ENCODE measurements around the gene CACNA1I.

CACNA1I gene

DNA sequence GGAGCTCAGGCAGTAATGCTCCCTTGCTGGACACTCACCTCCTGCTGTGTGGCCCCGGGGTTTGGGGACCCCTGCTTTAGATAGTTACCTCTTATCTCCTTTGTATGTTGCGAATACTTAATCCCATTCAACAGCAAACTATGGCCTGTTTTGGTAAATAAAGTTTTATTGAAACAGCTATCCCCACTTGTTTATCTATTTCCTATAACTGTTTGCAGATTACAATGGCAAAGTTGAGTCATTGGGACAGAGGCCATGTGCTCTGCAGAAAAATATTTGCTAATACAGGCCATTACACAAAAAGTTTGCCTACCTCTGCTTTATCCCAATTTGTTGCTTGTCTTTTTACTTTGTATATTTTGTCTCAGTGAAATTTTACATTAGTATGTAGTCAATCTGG, 68.4 kb downstream of the CACNA1I start:
- H3K36me3 ChIP-seq (ENCODE audit: control insufficient read depth in 2 of 2, insufficient read depth in 2 of 2, low read length in 2 of 2) = no peaks in the 10 kb centered on the region
- H3K27me3 ChIP-seq (ENCODE audit: control insufficient read depth in 1 of 2, insufficient read depth in 2 of 2, low read length in 2 of 2) = peaks cover 7 to 10% of the 10 kb centered on the region in 2 donors
- no peak overlapping the region for H3K4me3 ChIP-seq (ENCODE audit: low read length in 2 of 2)
- H3K9me3 ChIP-seq (ENCODE audit: control insufficient read depth in 2 of 2, low read length in 2 of 2) = peaks cover 4 to 13% of the 10 kb centered on the region in 2 donors
- no peak overlapping the region for H3K27ac ChIP-seq (ENCODE audit: low read length)
- H3K9ac ChIP-seq (ENCODE audit: low read length in 2 of 2) = no peak overlapping the region
- no peaks in the 10 kb centered on the region for H3K4me1 ChIP-seq (ENCODE audit: control insufficient read depth, insufficient read depth, low read length)

DNA sequence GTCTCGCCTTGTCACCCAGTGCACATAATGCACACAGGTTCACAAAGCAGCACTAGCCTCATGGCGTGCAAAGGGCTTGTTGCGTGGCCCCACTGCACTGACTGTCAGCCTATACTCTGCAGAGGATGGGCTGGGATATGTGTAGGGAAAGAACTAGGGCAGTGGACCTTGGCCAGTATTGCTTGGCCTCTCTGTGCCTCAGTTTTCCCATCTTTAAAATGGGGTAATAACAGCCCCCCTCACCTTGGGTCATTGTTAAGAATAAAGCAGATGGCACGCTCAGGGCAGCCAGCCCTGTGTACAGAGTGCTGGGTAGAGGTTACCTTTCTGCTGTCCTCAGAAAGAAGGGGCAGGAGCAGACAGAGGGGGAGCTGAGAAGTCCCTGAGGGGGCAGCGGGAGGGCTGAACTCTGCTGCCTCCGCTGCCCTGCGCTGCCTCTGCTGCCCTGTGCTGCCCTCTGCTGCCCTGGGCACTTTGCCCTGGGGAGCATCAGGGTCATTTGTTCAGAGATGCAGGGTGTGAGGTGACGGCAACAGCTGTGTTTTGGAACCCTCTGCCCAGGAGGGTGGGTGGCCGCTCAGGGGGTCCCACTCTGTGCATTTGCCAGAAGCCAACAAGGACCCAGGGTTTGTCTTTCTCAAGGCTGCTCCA, 71.2 kb downstream of the CACNA1I start:
- no peak overlapping the region for H3K4me3 ChIP-seq (ENCODE audit: low read length in 2 of 2)
- H3K9ac ChIP-seq (ENCODE audit: low read length in 2 of 2) = no peak overlapping the region
- no peaks in the 10 kb centered on the region for H3K4me1 ChIP-seq (ENCODE audit: control insufficient read depth, insufficient read depth, low read length)
- peaks cover 0 to 7% of the 10 kb centered on the region in 2 donors for H3K9me3 ChIP-seq (ENCODE audit: control insufficient read depth in 2 of 2, low read length in 2 of 2)
- peaks cover 7 to 10% of the 10 kb centered on the region in 2 donors for H3K27me3 ChIP-seq (ENCODE audit: control insufficient read depth in 1 of 2, insufficient read depth in 2 of 2, low read length in 2 of 2)
- no peaks in the 10 kb centered on the region for H3K36me3 ChIP-seq (ENCODE audit: control insufficient read depth in 2 of 2, insufficient read depth in 2 of 2, low read length in 2 of 2)
- no peak overlapping the region for H3K27ac ChIP-seq (ENCODE audit: low read length)

DNA sequence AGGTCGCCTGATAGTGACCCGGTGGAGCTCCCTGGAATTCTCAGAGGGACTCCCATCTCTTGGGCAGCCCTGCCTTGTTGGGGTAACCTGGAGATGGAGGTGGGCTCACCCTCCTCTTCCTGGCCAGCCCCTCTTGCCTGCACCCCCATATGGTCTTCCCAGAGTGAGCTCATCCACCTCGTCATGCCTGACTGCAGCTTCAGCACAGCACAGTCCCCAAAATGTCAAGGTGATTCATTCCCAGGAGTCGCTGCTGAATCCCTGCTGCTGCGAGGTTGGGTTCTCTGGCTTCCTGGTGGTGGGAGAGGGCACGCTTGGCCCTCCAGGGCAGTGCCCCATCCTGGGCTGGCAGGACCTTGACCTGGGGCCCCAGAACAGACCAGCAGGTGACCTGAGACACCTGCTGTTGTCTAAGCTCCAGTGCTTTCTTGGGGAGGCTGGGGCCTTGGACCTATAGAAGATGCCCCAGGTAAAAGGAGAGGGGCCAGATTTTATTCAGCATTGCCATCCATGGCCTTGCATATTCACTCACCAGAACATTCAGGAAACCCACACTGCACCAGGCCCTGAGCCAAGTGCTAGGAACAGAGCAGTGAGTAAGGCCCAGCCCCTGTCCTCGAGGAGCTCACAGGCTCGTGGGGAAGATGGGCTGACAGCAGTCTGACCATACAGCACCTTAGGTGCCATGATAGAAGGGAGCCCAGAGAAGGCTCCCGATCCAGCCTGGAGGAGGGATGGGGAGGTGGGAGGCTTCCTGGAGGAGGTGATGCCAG, 72.9 kb downstream of the CACNA1I start:
- Histone ChIP-seq H3K4me1 (ENCODE audit: control insufficient read depth, insufficient read depth, low read length) (no peaks in the 10 kb centered on the region), H3K27me3 (ENCODE audit: control insufficient read depth in 1 of 2, insufficient read depth in 2 of 2, low read length in 2 of 2) (peaks cover 7 to 10% of the 10 kb centered on the region in 2 donors), H3K27ac (ENCODE audit: low read length) (no peak overlapping the region), H3K9me3 (ENCODE audit: control insufficient read depth in 2 of 2, low read length in 2 of 2) (peaks cover 0 to 7% of the 10 kb centered on the region in 2 donors), H3K9ac (ENCODE audit: low read length in 2 of 2) (no peak overlapping the region), H3K36me3 (ENCODE audit: control insufficient read depth in 2 of 2, insufficient read depth in 2 of 2, low read length in 2 of 2) (no peaks in the 10 kb centered on the region), H3K4me3 (ENCODE audit: low read length in 2 of 2) (no peak overlapping the region)

DNA sequence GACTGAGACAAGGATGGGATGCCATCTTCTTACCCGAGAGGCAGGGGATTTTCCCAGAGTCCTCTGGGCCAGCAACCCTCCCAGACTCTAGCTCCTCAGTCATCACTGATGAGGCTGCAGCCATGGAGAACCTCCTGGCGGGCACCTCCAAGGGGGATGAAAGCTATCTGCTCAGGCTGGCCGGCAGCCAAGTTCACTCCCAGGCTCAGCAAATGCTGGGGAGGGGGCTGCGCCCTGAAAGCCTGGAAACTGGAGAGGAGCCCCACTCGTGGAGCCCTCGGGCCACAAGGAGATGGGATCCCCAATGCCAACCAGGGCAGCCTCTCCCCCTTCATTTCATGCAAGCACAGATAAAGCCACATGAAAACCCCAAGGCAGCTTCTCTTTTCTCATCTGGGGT, 75.0 kb downstream of the CACNA1I start:
- Histone ChIP-seq H3K4me1 (ENCODE audit: control insufficient read depth, insufficient read depth, low read length) (no peaks in the 10 kb centered on the region), H3K9me3 (ENCODE audit: control insufficient read depth in 2 of 2, low read length in 2 of 2) (no peaks in the 10 kb centered on the region), H3K36me3 (ENCODE audit: control insufficient read depth in 2 of 2, insufficient read depth in 2 of 2, low read length in 2 of 2) (no peaks in the 10 kb centered on the region), H3K4me3 (ENCODE audit: low read length in 2 of 2) (no peak overlapping the region), H3K27ac (ENCODE audit: low read length) (no peak overlapping the region), H3K27me3 (ENCODE audit: control insufficient read depth in 1 of 2, insufficient read depth in 2 of 2, low read length in 2 of 2) (peaks cover 7 to 8% of the 10 kb centered on the region in 2 donors), H3K9ac (ENCODE audit: low read length in 2 of 2) (no peak overlapping the region)

DNA sequence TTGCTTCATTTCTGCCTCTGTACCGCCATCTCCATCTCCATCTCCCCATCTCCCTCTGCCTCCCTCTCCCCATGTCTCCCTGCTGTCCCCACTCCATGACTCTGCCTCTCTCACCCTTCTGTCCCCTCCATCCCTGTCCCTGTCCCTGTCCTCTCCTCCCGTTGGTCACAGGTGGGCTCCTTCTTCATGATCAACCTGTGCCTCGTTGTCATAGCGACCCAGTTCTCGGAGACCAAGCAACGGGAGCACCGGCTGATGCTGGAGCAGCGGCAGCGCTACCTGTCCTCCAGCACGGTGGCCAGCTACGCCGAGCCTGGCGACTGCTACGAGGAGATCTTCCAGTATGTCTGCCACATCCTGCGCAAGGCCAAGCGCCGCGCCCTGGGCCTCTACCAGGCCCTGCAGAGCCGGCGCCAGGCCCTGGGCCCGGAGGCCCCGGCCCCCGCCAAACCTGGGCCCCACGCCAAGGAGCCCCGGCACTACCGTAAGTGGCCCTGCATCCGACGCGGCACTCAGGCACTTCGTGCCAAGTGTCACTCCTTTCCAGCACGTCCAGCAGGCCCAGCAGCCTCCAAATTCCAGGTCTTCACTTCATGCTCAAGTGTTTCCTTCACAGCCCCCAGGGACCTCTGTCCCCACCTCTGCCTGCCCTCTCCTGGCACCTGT, 76.0 kb downstream of the CACNA1I start:
- Histone ChIP-seq H3K9me3 (ENCODE audit: control insufficient read depth in 2 of 2, low read length in 2 of 2) (peaks cover 0 to 7% of the 10 kb centered on the region in 2 donors), H3K36me3 (ENCODE audit: control insufficient read depth in 2 of 2, insufficient read depth in 2 of 2, low read length in 2 of 2) (no peaks in the 10 kb centered on the region), H3K27ac (ENCODE audit: low read length) (no peak overlapping the region), H3K27me3 (ENCODE audit: control insufficient read depth in 1 of 2, insufficient read depth in 2 of 2, low read length in 2 of 2) (peaks cover 0 to 6% of the 10 kb centered on the region in 2 donors), H3K4me1 (ENCODE audit: control insufficient read depth, insufficient read depth, low read length) (no peaks in the 10 kb centered on the region), H3K4me3 (ENCODE audit: low read length in 2 of 2) (no peak overlapping the region), H3K9ac (ENCODE audit: low read length in 2 of 2) (no peak overlapping the region)

DNA sequence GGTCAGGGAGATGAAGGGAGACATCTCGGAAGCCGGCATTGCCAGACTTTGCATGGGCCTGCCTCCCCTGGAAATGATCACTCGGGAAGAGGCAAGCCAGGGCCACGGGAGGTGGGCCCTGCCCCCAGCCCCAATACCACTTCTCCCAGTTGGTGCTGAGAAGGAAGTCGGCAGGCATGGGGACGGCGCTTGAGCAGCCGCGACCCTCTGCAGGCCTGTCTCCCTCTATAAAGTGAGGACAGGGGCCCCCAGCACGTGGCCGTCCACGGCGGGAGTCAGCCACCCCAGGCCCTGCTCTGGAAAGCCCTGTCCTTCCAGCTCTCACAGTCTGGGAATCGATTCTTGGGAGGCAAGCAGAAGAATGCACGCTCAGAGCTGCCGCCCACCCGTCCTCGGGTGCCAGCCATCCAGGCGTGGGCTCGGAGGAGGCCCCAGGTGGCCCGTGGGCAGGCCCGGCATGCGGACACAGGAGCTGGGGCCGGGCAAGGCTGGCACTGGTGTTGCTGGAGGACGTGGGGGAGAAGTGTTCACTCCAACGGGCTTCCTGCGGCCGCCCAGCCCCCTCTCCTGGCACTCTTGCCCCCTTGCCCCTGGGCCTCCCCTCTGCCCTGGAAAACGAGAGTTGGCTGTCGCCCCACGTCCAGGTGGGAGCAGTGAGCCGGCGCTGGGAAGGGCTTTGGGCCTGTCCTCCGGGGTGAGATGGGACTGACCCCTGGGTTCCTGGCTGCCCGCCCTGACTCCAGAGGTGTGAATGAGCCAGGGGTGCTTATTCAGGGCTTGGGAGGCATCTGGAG, 77.5 kb downstream of the CACNA1I start:
- Histone ChIP-seq H3K27ac (ENCODE audit: low read length) (no peak overlapping the region), H3K9ac (ENCODE audit: low read length in 2 of 2) (no peak overlapping the region), H3K4me3 (ENCODE audit: low read length in 2 of 2) (no peak overlapping the region), H3K36me3 (ENCODE audit: control insufficient read depth in 2 of 2, insufficient read depth in 2 of 2, low read length in 2 of 2) (no peaks in the 10 kb centered on the region), H3K27me3 (ENCODE audit: control insufficient read depth in 1 of 2, insufficient read depth in 2 of 2, low read length in 2 of 2) (no peaks in the 10 kb centered on the region), H3K4me1 (ENCODE audit: control insufficient read depth, insufficient read depth, low read length) (no peaks in the 10 kb centered on the region), H3K9me3 (ENCODE audit: control insufficient read depth in 2 of 2, low read length in 2 of 2) (peaks cover 0 to 10% of the 10 kb centered on the region in 2 donors)

DNA sequence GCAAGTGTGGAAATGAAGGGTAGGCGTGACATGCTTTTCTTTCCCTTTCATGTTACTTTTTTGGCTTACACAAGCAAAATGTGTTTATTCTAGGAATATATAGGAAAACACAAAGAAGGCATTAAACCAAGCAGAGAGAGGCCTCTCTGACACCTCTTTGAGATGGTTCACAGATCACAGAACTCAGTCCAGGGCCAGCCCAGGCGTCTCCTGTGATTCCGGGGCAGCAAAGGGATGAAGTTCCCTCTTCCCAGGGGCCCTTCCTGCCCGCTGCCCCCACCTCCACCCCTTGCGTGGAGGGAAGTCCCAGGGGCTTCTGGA, 78.0 kb downstream of the CACNA1I start:
- Histone ChIP-seq H3K27me3 (ENCODE audit: control insufficient read depth in 1 of 2, insufficient read depth in 2 of 2, low read length in 2 of 2) (peaks cover 1 to 3% of the 10 kb centered on the region in 2 donors), H3K9ac (ENCODE audit: low read length in 2 of 2) (no peak overlapping the region), H3K4me1 (ENCODE audit: control insufficient read depth, insufficient read depth, low read length) (no peaks in the 10 kb centered on the region)

DNA sequence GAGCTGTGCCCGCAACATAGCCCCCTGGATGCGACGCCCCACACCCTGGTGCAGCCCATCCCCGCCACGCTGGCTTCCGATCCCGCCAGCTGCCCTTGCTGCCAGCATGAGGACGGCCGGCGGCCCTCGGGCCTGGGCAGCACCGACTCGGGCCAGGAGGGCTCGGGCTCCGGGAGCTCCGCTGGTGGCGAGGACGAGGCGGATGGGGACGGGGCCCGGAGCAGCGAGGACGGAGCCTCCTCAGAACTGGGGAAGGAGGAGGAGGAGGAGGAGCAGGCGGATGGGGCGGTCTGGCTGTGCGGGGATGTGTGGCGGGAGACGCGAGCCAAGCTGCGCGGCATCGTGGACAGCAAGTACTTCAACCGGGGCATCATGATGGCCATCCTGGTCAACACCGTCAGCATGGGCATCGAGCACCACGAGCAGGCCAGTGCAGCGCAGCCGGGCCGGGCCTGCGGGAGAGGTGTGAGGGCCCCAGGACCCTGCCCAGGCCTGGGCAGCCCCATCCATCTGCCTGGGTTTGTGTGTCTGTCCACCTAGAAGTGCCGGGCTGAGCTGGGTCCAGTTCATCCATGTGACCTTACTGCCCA, 79.0 kb downstream of the CACNA1I start:
- no peak overlapping the region for H3K4me3 ChIP-seq (ENCODE audit: low read length in 2 of 2)
- H3K27me3 ChIP-seq (ENCODE audit: control insufficient read depth in 1 of 2, insufficient read depth in 2 of 2, low read length in 2 of 2) = peaks cover 5 to 8% of the 10 kb centered on the region in 2 donors
- no peak overlapping the region for H3K27ac ChIP-seq (ENCODE audit: low read length)
- H3K4me1 ChIP-seq (ENCODE audit: control insufficient read depth, insufficient read depth, low read length) = no peaks in the 10 kb centered on the region
- no peak overlapping the region for H3K9ac ChIP-seq (ENCODE audit: low read length in 2 of 2)
- peaks cover 0 to 10% of the 10 kb centered on the region in 2 donors for H3K9me3 ChIP-seq (ENCODE audit: control insufficient read depth in 2 of 2, low read length in 2 of 2)
- H3K36me3 ChIP-seq (ENCODE audit: control insufficient read depth in 2 of 2, insufficient read depth in 2 of 2, low read length in 2 of 2) = no peaks in the 10 kb centered on the region

More for the DNA sequence above, 78.0 kb downstream of the CACNA1I start:
- Histone ChIP-seq H3K9me3 (ENCODE audit: control insufficient read depth in 2 of 2, low read length in 2 of 2) (peaks cover 0 to 10% of the 10 kb centered on the region in 2 donors), H3K4me3 (ENCODE audit: low read length in 2 of 2) (no peak overlapping the region), H3K27ac (ENCODE audit: low read length) (no peak overlapping the region), H3K36me3 (ENCODE audit: control insufficient read depth in 2 of 2, insufficient read depth in 2 of 2, low read length in 2 of 2) (no peaks in the 10 kb centered on the region)

DNA sequence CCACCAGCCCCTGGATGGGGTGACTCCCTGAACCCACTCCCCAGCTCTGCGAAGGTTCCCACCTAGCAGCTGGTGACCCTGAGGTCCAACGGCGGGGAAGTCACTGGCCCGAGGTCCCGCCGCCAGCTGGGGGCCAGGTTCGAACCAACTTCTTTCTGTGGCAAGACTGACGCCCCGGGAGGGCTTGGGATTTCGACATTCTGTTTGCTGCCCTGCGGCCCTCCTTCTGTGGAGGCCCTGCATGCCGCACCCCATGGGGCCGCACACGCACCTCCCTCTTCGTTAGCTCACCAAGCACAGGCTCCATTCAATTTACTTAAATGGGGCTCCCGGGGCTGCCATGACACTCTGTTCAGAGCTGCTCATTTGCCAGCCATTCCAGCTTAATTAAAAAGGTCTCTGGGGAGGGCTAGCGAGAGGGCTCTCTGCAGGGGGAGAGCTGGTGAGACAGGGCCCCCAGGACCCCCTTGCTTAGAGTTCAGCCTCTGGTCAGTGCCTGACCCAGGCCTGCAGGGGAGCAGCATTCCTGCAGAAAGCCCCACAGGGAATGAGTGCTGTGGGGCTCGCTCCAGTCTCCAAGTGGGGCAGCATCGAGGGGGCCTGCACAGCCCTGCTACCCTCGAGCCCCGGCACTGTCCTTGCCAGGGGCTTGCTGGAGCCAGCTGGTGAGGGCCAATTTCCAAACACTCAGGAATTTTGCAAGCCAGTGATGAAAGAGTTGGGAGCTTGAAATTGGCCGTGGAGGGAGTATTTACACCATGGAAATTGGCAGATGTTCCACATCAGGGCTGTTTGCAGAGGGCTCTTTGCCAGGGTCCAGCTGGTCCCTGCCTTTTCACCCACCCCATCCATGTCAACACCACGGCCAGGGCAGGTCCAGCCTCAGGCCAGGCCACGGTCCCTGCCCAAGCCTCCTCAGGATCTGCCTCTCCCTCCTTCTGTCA, 80.8 kb downstream of the CACNA1I start:
- H3K27ac ChIP-seq (ENCODE audit: low read length) = no peak overlapping the region
- peaks cover 12 to 17% of the 10 kb centered on the region in 2 donors for H3K27me3 ChIP-seq (ENCODE audit: control insufficient read depth in 1 of 2, insufficient read depth in 2 of 2, low read length in 2 of 2)
- no peaks in the 10 kb centered on the region for H3K36me3 ChIP-seq (ENCODE audit: control insufficient read depth in 2 of 2, insufficient read depth in 2 of 2, low read length in 2 of 2)
- H3K4me1 ChIP-seq (ENCODE audit: control insufficient read depth, insufficient read depth, low read length) = no peaks in the 10 kb centered on the region
- H3K9me3 ChIP-seq (ENCODE audit: control insufficient read depth in 2 of 2, low read length in 2 of 2) = peaks cover 0 to 10% of the 10 kb centered on the region in 2 donors
- no peak overlapping the region for H3K4me3 ChIP-seq (ENCODE audit: low read length in 2 of 2)
- H3K9ac ChIP-seq (ENCODE audit: low read length in 2 of 2) = no peak overlapping the region

Measured in stomach smooth muscle (tissue), 2 donors.